ENCODE measurements around the gene USP20. TPM values are rescaled to one million over a fixed set of nuclear protein-coding genes. Genes with fewer than 3 reads are reported as not detected.
A peak's percentile ranks its signal among the peaks of the same experiment; 100 is the strongest.

USP20 gene
- total RNA-seq, 1 donor from 2014 or later = 34.0 TPM

DNA sequence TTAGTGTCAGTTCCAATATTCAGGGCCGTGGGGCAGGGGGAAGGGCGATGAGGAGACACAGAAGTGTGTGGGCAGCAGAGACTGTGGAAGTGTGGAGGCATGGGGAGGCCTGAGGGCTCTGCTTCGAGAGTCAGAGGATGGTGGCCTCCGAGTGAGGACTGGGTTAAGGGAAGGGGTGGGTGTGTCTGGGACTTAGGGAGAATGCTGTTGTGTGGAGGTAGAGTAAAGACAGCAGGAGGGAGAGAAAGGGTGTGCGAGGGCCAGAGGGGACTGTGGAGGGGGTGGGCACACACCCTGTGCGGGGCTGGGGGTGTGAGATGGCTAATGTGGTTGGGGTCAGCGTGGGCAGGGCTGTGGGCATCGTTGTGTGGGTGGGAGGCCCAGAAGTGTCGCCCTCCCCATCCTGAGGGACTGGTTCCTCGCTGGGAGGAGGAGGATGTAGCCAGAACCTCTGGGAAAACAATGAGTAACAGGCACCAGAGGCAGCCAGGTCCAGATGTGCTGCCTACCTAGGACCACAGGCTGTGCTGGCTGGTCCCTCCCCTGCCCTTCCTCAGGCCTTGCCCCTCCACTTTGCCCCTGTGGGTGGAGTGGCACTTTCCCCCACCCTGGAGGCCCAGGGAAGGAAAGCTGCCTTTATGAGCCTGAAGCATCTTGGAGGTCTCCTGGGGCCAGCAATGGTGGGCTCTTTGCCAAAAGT lies 4.2 kb downstream of the USP20 start:
- Histone ChIP-seq H3K27ac (peak overlapping the region; percentile 35 to 55), H3K4me1 (peaks cover 5 to 35% of the 10 kb centered on the region in 2 donors), H3K36me3 (peaks cover 0 to 10% of the 10 kb centered on the region in 2 donors), H3K4me3 (no peak overlapping the region), H3K27me3 (no peaks in the 10 kb centered on the region), H3K9me3 (no peaks in the 10 kb centered on the region)
- no peak for DNase-seq (ENCODE audit: low spot score in 2 of 2)
- TF ChIP-seq, protein P1, sequence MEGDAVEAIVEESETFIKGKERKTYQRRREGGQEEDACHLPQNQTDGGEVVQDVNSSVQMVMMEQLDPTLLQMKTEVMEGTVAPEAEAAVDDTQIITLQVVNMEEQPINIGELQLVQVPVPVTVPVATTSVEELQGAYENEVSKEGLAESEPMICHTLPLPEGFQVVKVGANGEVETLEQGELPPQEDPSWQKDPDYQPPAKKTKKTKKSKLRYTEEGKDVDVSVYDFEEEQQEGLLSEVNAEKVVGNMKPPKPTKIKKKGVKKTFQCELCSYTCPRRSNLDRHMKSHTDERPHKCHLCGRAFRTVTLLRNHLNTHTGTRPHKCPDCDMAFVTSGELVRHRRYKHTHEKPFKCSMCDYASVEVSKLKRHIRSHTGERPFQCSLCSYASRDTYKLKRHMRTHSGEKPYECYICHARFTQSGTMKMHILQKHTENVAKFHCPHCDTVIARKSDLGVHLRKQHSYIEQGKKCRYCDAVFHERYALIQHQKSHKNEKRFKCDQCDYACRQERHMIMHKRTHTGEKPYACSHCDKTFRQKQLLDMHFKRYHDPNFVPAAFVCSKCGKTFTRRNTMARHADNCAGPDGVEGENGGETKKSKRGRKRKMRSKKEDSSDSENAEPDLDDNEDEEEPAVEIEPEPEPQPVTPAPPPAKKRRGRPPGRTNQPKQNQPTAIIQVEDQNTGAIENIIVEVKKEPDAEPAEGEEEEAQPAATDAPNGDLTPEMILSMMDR (IDR thresholded peaks at IDR 0.05) = no peak
- intact Hi-C loops (cut with DNase I) = loop anchor here (5.0 to 10.0 kb wide), 2 partner anchors 43 to 395 kb away; no protein-coding TSS in a partner anchor

DNA sequence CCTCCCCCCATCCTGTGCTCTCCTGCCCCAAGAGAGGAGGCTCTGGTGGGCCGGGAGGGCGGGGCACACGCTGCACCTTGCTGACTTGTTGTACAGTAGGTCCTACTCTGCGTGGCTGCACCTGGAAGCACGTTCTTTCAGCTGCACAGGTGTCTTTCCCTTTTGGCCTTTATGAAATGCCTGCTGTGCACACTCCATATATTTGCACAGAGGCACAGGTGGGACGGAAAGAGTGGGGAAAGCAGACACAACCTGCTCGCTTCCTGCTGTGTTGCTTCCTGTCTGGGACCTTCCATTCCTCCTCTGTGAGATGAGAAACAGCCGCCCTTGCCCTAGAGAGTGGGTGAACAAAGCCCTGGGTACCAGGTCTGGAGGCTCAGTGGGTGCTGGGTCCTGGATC lies 4.8 kb downstream of the USP20 start:
- H3K4me1 ChIP-seq = peaks cover 5 to 35% of the 10 kb centered on the region in 2 donors
- H3K9me3 ChIP-seq = no peaks in the 10 kb centered on the region
- H3K27ac ChIP-seq = peak overlapping the region in 1 of 2 donors; percentile 55
- no peak for DNase-seq (ENCODE audit: low spot score in 2 of 2)
- intact Hi-C loops (cut with DNase I) = no loop called here
- TF ChIP-seq, protein P1 (IDR thresholded peaks at IDR 0.05) = no peak
- no peak overlapping the region for H3K4me3 ChIP-seq
- peaks cover 0 to 10% of the 10 kb centered on the region in 2 donors for H3K36me3 ChIP-seq
- H3K27me3 ChIP-seq = no peaks in the 10 kb centered on the region

- intact Hi-C loops (cut with DNase I) = no loop called here
- Histone ChIP-seq H3K4me1 (peaks cover 5 to 34% of the 10 kb centered on the region in 2 donors), H3K4me3 (no peak overlapping the region), H3K27me3 (no peaks in the 10 kb centered on the region), H3K9me3 (no peaks in the 10 kb centered on the region), H3K27ac (no peak overlapping the region), H3K36me3 (peaks cover 0 to 10% of the 10 kb centered on the region in 2 donors)
- no peak for DNase-seq (ENCODE audit: low spot score in 2 of 2)
- TF ChIP-seq, protein P1 (IDR thresholded peaks at IDR 0.05) = no peak
These were observed 5.8 kb downstream of the USP20 start for GRCh38 chr9:129841071-129841470.

DNA sequence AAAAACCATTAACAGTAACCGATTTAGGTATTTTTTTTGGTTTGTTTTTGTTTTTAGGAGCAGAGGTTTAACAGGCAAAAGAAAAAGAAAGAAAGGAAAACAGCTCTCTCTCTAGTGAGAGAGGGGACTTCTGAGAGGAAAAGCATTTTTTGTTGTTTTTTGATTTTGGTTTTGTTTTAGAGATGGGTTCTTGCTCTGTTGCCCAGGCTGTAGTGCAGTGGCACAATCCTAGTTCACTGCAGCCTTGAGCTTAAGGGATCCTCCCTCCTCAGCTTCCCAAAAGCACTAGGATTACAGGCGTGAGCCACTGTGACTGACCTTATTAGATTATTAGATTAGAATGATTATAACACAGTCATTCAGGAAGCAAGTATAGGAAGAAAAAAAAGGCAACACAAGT lies 10.1 kb downstream of the USP20 start:
- H3K27me3 ChIP-seq = no peaks in the 10 kb centered on the region
- DNase-seq (ENCODE audit: low spot score in 2 of 2) = no peak
- peaks cover 0 to 10% of the 10 kb centered on the region in 2 donors for H3K36me3 ChIP-seq
- H3K27ac ChIP-seq = peak overlapping the region; percentile 36 to 49
- H3K9me3 ChIP-seq = no peaks in the 10 kb centered on the region
- no peak overlapping the region for H3K4me3 ChIP-seq
- TF ChIP-seq, protein P1 (IDR thresholded peaks at IDR 0.05) = no peak
- intact Hi-C loops (cut with DNase I) = no loop called here
- H3K4me1 ChIP-seq = peaks cover 9 to 26% of the 10 kb centered on the region in 2 donors

- TF ChIP-seq, protein P1 (IDR thresholded peaks at IDR 0.05) = no peak
- intact Hi-C loops (cut with DNase I) = no loop called here
- H3K27ac ChIP-seq = peak overlapping the region; percentile 81 to 87
- no peaks in the 10 kb centered on the region for H3K9me3 ChIP-seq
- no peaks in the 10 kb centered on the region for H3K27me3 ChIP-seq
- H3K4me1 ChIP-seq = peaks cover 12 to 36% of the 10 kb centered on the region in 2 donors
- peaks cover 15 to 25% of the 10 kb centered on the region in 2 donors for H3K36me3 ChIP-seq
- no peak for DNase-seq (ENCODE audit: low spot score in 2 of 2)
- no peak overlapping the region for H3K4me3 ChIP-seq
These were observed 13.6 kb downstream of the USP20 start for GRCh38 chr9:129848712-129849441.

Measured in ascending aorta (tissue), 2 donors.